ENCODE results near the gene TMEM259. TPM values are rescaled to one million over a fixed set of nuclear protein-coding genes. Genes with fewer than 3 reads are reported as not detected.

Gene TMEM259
- total and polyA plus RNA-seq, 2 donors (not counting 3 experiments of a cell fraction or from before 2014, with no cell fraction given) = 142 to 297 TPM

GRCh38 chr19:1066748-1067340, 45.9 kb upstream of the TMEM259 start, which contains the start of gene ARHGAP45:
Gene ARHGAP45 (plus strand): TSS chr19:1067167. CDS start chr19:1067406, 239 bp downstream.
- Histone ChIP-seq H2AFZ (ENCODE audit: low read depth, low read length) (peak within 1 kb of the TSS; percentile 81), H3K27ac (ENCODE audit: insufficient read depth, low read depth, low read length) (no peak within 1 kb of the TSS), H3K4me3 (replicated peaks in 1 of 3; ENCODE audit: insufficient read depth in 1 of 3, low read depth in 1 of 3, low read length in 3 of 3) (peak within 1 kb of the TSS; percentile 9 to 34 (median 13)), H3K4me2 (ENCODE audit: insufficient read depth, low read length) (peak within 1 kb of the TSS; percentile 65), H3K9me1 (replicated peaks; ENCODE audit: control insufficient read depth, extremely low read depth, insufficient read depth, low read length) (no peaks in the 10 kb centered on the region), H3K27me3 (ENCODE audit: control insufficient read depth in 2 of 2, insufficient read depth in 2 of 2, low read length in 2 of 2) (no peaks in the 10 kb centered on the region), H3K9ac (replicated peaks; ENCODE audit: extremely low read depth, insufficient read depth, low read length) (peak within 1 kb of the TSS; percentile 10), H3K4me1 (ENCODE audit: control insufficient read depth, extremely low read depth, insufficient read depth, low read length) (peaks cover 35% of the 10 kb centered on the region), H3K36me3 (ENCODE audit: control insufficient read depth in 2 of 2, extremely low read depth in 1 of 2, insufficient read depth in 2 of 2, low read length in 2 of 2) (no peaks in the 10 kb centered on the region), H3K79me2 (ENCODE audit: control insufficient read depth, insufficient read depth, low read length) (no peaks in the 10 kb centered on the region), H4K20me1 (replicated peaks; ENCODE audit: control insufficient read depth, extremely low read depth, insufficient read depth, low read length) (no peaks in the 10 kb centered on the region), H3K9me3 (replicated peaks; ENCODE audit: control insufficient read depth, insufficient read depth, low read length) (no peaks in the 10 kb centered on the region)
- FAIRE-seq (no peak), DNase-seq (ENCODE audit: low read depth, low spot score) (no peak)
- POLR2A ChIA-PET = interaction anchor here (1.1 kb wide), 1 partner anchor 40 kb away, joined by 3 read pairs; the partner anchor contains the start of gene CNN2
- intact Hi-C loops (cut with micrococcal nuclease) (loop anchor here (2.0 kb wide), 1 partner anchor 28 kb away; the partner anchor contains the start of gene POLR2E), dilution Hi-C loops (cut with MboI; ENCODE audit: extremely low pct_ligation_motif_present, low sequenced_read_pairs) (no loop called here)
- TF ChIP-seq GATA2 (IDR thresholded peaks at IDR 0.05; ENCODE audit: insufficient read depth, insufficient read length, low read depth, low read length) (no peak), POLR2A (IDR thresholded peaks at IDR 0.05; ENCODE audit: low read depth, low read length) (no peak), POLR2AphosphoS5 (IDR thresholded peaks at IDR 0.05; ENCODE audit: insufficient read depth, low read depth, low read length) (no peak)
- CTCF ChIA-PET = interaction anchor here (0.8 to 2.5 kb wide), 5 partner anchors 10 to 178 kb away, joined by 4 to 10 read pairs (median 7); partner anchors contain the start of gene ABCA7
- no TSS peak for BruUV-seq (replicated peaks)

GRCh38 chr19:1066251-1066747, 45.4 kb upstream of the TMEM259 start:
- intact Hi-C loops (cut with micrococcal nuclease) = loop anchor here (2.0 kb wide), 1 partner anchor 29 kb away; the partner anchor contains the start of gene POLR2E
- DNase-seq (ENCODE audit: low read depth, low spot score) (no peak), FAIRE-seq (no peak)
- Histone ChIP-seq H3K4me2 (ENCODE audit: insufficient read depth, low read length) (no peak overlapping the region), H3K9me1 (replicated peaks; ENCODE audit: control insufficient read depth, extremely low read depth, insufficient read depth, low read length) (no peaks in the 10 kb centered on the region), H3K9me3 (replicated peaks; ENCODE audit: control insufficient read depth, insufficient read depth, low read length) (no peaks in the 10 kb centered on the region), H3K4me3 (replicated peaks in 1 of 3; ENCODE audit: insufficient read depth in 1 of 3, low read depth in 1 of 3, low read length in 3 of 3) (no peak overlapping the region), H3K27me3 (ENCODE audit: control insufficient read depth in 2 of 2, insufficient read depth in 2 of 2, low read length in 2 of 2) (no peaks in the 10 kb centered on the region), H3K36me3 (ENCODE audit: control insufficient read depth in 2 of 2, extremely low read depth in 1 of 2, insufficient read depth in 2 of 2, low read length in 2 of 2) (no peaks in the 10 kb centered on the region), H3K9ac (replicated peaks; ENCODE audit: extremely low read depth, insufficient read depth, low read length) (no peak overlapping the region), H2AFZ (ENCODE audit: low read depth, low read length) (no peak overlapping the region), H3K79me2 (ENCODE audit: control insufficient read depth, insufficient read depth, low read length) (no peaks in the 10 kb centered on the region), H4K20me1 (replicated peaks; ENCODE audit: control insufficient read depth, extremely low read depth, insufficient read depth, low read length) (no peaks in the 10 kb centered on the region), H3K4me1 (ENCODE audit: control insufficient read depth, extremely low read depth, insufficient read depth, low read length) (peaks cover 35% of the 10 kb centered on the region), H3K27ac (ENCODE audit: insufficient read depth, low read depth, low read length) (no peak overlapping the region)
- dilution Hi-C loops (cut with MboI; ENCODE audit: extremely low pct_ligation_motif_present, low sequenced_read_pairs) = no loop called here
- no TSS peak for BruUV-seq (replicated peaks)
- ChIA-PET CTCF (interaction anchor here (1.6 to 2.5 kb wide), 3 partner anchors 14 to 47 kb away, joined by 4 to 10 read pairs (median 7); partner anchors contain the start of gene ABCA7), POLR2A (interaction anchor here (1.1 kb wide), 1 partner anchor 40 kb away, joined by 3 read pairs; the partner anchor contains the start of gene CNN2)
- TF ChIP-seq FOS (IDR thresholded peaks at IDR 0.05; ENCODE audit: borderline replicate concordance, insufficient read depth, low read length) (no peak), GATA2 (IDR thresholded peaks at IDR 0.05; ENCODE audit: insufficient read depth, insufficient read length, low read depth, low read length) (no peak), EZH2 (IDR thresholded peaks at IDR 0.05; ENCODE audit: borderline replicate concordance, low read depth, low read length, severe bottlenecking) (no peak), MAX (IDR thresholded peaks at IDR 0.05; ENCODE audit: insufficient read depth, insufficient read length) (no peak), CTCF (IDR thresholded peaks at IDR 0.05; ENCODE audit: extremely low read depth in 1 of 2, insufficient read depth in 1 of 2, low read depth in 1 of 2, low read length in 2 of 2) (no peak), JUN (IDR thresholded peaks at IDR 0.05; ENCODE audit: borderline replicate concordance, insufficient read depth, insufficient read length, low read depth) (no peak), POLR2AphosphoS5 (IDR thresholded peaks at IDR 0.05; ENCODE audit: insufficient read depth, low read depth, low read length) (no peak), MYC (IDR thresholded peaks at IDR 0.05; ENCODE audit: low read depth, low read length) (no peak), POLR2A (IDR thresholded peaks at IDR 0.05; ENCODE audit: low read depth, low read length) (no peak)
